GM23338 (cell line): ENCODE measurements around the gene HGD.

Experiments used
- CREB1 ChIP-seq: fragments of 250-450 bp; sonication (Bioruptor Pico); IDR thresholded peaks from 2 replicates; pipeline ENCODE4 v1.5.0; 2020; ENCODE audit warnings: low read depth, mild to moderate bottlenecking, moderate library complexity
- EZH2 ChIP-seq: fragments of 200-600 bp; sonication (generic); IDR thresholded peaks from one replicate; pipeline ENCODE4 v1.8.0; 2017; ENCODE audit warnings: antibody characterized with exemption, mild to moderate bottlenecking, low read depth; ENCODE audit not compliant: unreplicated experiment
- EZH2phosphoT487 ChIP-seq: fragments of 200-600 bp; sonication (generic); IDR thresholded peaks from one replicate; pipeline ENCODE4 v1.8.1; 2018; ENCODE audit warnings: antibody characterized with exemption; ENCODE audit not compliant: unreplicated experiment
- JUNB ChIP-seq: IDR thresholded peaks from one replicate; pipeline ENCODE4 v1.6.1; 2016; ENCODE audit warnings: antibody characterized with exemption; ENCODE audit not compliant: unreplicated experiment
- POLR2AphosphoS5 ChIP-seq: IDR thresholded peaks from 2 replicates; pipeline ENCODE4 v1.6.1; 2016; ENCODE audit warnings: antibody characterized with exemption, low read depth
- STAT1 ChIP-seq: IDR thresholded peaks from one replicate; pipeline ENCODE4 v1.6.1; 2016; ENCODE audit warnings: antibody characterized with exemption; ENCODE audit not compliant: unreplicated experiment
- ZNF114 ChIP-seq: fragments of 250-450 bp; sonication (Bioruptor Pico); IDR thresholded peaks from 2 replicates; pipeline ENCODE4 v1.5.0; 2020; ENCODE audit warnings: mild to moderate bottlenecking, moderate library complexity
- TF ChIP-seq, protein P1 (sequence below), 2 experiments: fragments of 200-600 bp in 1 of 2; sonication (generic) in 1 of 2; conservative IDR thresholded peaks; 2 replicates each; pipeline versions ENCODE4 v1.5.1 to v1.6.1; 2016 to 2017; ENCODE audit warnings: antibody characterized with exemption in 2 of 2, low read depth in 2 of 2, mild to moderate bottlenecking in 2 of 2, moderate library complexity in 1 of 2
- TF ChIP-seq, protein P2 (sequence below): IDR thresholded peaks from one replicate; pipeline ENCODE4 v1.6.1; 2018; ENCODE audit warnings: antibody characterized with exemption; ENCODE audit not compliant: unreplicated experiment
- TF ChIP-seq, protein P3 (sequence below): fragments of 250-450 bp; sonication (Bioruptor Pico); IDR thresholded peaks from 2 replicates; pipeline ENCODE4 v1.5.0; 2020; ENCODE audit warnings: mild to moderate bottlenecking, moderate library complexity
- TF ChIP-seq, protein P4 (sequence below): IDR thresholded peaks from 2 replicates; pipeline ENCODE4 v1.6.1; 2016; ENCODE audit warnings: antibody characterized with exemption

DNA sequence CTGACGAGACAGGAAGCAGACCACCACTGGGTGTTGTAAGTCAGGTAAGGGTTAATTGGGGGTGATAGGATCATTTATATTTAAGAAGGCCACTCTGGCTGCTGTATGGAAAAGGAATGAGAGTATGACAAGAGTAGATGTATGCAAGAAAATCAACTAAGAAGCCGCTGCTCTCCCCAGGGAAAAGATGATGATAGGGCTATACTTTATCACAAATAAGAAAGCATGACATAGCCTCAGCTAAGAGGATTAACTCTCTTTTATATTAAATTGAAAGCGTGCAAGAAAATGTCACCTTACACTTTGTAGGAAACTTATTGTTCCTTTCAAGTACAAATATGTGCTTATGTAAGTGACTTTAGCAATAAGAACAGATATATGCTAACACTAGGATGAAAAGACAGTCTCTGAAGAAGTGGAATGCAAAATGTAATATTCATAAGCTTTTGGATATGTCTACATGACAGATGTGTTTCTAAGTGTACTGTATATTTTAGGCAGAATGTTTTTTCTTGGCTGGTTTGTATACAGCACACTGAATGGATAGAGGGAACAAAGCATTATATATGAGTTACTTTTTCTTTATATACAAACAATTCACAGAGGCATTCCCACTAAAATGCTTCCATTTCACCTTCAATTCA is 94.6 kb downstream of the HGD start:
- TF ChIP-seq, protein P1, sequence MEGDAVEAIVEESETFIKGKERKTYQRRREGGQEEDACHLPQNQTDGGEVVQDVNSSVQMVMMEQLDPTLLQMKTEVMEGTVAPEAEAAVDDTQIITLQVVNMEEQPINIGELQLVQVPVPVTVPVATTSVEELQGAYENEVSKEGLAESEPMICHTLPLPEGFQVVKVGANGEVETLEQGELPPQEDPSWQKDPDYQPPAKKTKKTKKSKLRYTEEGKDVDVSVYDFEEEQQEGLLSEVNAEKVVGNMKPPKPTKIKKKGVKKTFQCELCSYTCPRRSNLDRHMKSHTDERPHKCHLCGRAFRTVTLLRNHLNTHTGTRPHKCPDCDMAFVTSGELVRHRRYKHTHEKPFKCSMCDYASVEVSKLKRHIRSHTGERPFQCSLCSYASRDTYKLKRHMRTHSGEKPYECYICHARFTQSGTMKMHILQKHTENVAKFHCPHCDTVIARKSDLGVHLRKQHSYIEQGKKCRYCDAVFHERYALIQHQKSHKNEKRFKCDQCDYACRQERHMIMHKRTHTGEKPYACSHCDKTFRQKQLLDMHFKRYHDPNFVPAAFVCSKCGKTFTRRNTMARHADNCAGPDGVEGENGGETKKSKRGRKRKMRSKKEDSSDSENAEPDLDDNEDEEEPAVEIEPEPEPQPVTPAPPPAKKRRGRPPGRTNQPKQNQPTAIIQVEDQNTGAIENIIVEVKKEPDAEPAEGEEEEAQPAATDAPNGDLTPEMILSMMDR (conservative IDR thresholded peaks at IDR 0.05; ENCODE audit: low read depth in 2 of 2): no peak
- TF ChIP-seq CREB1 (CRISPR knock-in tag): no peak
- TF ChIP-seq EZH2phosphoT487: no peak
- no peak for TF ChIP-seq EZH2
- TF ChIP-seq, protein P2, sequence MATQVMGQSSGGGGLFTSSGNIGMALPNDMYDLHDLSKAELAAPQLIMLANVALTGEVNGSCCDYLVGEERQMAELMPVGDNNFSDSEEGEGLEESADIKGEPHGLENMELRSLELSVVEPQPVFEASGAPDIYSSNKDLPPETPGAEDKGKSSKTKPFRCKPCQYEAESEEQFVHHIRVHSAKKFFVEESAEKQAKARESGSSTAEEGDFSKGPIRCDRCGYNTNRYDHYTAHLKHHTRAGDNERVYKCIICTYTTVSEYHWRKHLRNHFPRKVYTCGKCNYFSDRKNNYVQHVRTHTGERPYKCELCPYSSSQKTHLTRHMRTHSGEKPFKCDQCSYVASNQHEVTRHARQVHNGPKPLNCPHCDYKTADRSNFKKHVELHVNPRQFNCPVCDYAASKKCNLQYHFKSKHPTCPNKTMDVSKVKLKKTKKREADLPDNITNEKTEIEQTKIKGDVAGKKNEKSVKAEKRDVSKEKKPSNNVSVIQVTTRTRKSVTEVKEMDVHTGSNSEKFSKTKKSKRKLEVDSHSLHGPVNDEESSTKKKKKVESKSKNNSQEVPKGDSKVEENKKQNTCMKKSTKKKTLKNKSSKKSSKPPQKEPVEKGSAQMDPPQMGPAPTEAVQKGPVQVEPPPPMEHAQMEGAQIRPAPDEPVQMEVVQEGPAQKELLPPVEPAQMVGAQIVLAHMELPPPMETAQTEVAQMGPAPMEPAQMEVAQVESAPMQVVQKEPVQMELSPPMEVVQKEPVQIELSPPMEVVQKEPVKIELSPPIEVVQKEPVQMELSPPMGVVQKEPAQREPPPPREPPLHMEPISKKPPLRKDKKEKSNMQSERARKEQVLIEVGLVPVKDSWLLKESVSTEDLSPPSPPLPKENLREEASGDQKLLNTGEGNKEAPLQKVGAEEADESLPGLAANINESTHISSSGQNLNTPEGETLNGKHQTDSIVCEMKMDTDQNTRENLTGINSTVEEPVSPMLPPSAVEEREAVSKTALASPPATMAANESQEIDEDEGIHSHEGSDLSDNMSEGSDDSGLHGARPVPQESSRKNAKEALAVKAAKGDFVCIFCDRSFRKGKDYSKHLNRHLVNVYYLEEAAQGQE: no peak
- TF ChIP-seq, protein P3, sequence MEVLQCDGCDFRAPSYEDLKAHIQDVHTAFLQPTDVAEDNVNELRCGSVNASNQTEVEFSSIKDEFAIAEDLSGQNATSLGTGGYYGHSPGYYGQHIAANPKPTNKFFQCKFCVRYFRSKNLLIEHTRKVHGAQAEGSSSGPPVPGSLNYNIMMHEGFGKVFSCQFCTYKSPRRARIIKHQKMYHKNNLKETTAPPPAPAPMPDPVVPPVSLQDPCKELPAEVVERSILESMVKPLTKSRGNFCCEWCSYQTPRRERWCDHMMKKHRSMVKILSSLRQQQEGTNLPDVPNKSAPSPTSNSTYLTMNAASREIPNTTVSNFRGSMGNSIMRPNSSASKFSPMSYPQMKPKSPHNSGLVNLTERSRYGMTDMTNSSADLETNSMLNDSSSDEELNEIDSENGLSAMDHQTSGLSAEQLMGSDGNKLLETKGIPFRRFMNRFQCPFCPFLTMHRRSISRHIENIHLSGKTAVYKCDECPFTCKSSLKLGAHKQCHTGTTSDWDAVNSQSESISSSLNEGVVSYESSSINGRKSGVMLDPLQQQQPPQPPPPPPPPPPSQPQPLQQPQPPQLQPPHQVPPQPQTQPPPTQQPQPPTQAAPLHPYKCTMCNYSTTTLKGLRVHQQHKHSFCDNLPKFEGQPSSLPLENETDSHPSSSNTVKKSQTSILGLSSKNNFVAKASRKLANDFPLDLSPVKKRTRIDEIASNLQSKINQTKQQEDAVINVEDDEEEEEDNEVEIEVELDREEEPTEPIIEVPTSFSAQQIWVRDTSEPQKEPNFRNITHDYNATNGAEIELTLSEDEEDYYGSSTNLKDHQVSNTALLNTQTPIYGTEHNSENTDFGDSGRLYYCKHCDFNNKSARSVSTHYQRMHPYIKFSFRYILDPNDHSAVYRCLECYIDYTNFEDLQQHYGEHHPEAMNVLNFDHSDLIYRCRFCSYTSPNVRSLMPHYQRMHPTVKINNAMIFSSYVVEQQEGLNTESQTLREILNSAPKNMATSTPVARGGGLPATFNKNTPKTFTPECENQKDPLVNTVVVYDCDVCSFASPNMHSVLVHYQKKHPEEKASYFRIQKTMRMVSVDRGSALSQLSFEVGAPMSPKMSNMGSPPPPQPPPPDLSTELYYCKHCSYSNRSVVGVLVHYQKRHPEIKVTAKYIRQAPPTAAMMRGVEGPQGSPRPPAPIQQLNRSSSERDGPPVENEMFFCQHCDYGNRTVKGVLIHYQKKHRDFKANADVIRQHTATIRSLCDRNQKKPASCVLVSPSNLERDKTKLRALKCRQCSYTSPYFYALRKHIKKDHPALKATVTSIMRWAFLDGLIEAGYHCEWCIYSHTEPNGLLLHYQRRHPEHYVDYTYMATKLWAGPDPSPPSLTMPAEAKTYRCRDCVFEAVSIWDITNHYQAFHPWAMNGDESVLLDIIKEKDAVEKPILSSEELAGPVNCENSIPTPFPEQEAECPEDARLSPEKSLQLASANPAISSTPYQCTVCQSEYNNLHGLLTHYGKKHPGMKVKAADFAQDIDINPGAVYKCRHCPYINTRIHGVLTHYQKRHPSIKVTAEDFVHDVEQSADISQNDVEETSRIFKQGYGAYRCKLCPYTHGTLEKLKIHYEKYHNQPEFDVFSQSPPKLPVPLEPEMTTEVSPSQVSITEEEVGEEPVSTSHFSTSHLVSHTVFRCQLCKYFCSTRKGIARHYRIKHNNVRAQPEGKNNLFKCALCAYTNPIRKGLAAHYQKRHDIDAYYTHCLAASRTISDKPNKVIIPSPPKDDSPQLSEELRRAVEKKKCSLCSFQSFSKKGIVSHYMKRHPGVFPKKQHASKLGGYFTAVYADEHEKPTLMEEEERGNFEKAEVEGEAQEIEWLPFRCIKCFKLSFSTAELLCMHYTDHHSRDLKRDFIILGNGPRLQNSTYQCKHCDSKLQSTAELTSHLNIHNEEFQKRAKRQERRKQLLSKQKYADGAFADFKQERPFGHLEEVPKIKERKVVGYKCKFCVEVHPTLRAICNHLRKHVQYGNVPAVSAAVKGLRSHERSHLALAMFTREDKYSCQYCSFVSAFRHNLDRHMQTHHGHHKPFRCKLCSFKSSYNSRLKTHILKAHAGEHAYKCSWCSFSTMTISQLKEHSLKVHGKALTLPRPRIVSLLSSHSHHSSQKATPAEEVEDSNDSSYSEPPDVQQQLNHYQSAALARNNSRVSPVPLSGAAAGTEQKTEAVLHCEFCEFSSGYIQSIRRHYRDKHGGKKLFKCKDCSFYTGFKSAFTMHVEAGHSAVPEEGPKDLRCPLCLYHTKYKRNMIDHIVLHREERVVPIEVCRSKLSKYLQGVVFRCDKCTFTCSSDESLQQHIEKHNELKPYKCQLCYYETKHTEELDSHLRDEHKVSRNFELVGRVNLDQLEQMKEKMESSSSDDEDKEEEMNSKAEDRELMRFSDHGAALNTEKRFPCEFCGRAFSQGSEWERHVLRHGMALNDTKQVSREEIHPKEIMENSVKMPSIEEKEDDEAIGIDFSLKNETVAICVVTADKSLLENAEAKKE (CRISPR knock-in tag): no peak
- TF ChIP-seq POLR2AphosphoS5: no peak
- TF ChIP-seq JUNB: no peak
- no peak for TF ChIP-seq ZNF114 (CRISPR knock-in tag)
- TF ChIP-seq STAT1: no peak
- TF ChIP-seq, protein P4, sequence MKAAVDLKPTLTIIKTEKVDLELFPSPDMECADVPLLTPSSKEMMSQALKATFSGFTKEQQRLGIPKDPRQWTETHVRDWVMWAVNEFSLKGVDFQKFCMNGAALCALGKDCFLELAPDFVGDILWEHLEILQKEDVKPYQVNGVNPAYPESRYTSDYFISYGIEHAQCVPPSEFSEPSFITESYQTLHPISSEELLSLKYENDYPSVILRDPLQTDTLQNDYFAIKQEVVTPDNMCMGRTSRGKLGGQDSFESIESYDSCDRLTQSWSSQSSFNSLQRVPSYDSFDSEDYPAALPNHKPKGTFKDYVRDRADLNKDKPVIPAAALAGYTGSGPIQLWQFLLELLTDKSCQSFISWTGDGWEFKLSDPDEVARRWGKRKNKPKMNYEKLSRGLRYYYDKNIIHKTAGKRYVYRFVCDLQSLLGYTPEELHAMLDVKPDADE: no peak
